ENCODE measurements around the gene EGR1. TPM values are rescaled to one million over a fixed set of nuclear protein-coding genes. Genes with fewer than 3 reads are reported as not detected.

Gene EGR1
- total RNA-seq, 1 donor from 2014 or later = 119 TPM

DNA sequence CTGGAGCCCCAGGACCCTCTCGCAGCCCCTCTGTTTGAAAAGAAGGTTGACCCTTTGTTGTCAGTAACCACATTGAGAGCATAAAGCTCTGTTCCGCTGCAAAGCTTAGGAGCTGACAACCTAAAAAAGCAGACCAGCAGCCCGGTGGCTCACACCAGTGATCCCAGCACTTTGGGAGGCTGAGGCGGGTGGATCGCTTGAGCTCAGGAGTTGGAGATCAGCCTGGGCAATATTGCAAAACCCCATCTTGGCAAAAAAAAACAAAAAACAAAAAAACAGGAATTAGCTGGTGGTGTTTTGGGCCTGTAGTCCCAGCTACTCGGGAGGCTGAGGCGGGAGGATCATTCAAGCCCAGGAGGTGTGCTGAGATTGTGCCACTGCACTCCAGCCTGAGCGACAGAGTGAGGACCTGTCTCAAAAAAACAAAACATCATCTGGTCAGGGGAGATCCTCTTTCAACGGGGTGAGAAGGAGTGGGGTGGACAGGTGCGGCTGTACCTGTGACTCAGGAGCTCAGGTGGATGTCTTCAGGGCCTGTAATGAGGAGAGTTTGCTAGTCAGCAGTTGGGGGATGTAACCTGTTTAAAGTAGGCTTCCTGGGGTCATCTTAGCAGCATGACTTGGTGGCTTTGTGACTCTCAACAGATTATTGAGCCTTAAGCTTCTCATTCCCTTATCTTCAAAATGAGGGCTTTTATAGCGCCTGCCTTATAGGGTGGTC lies 27.1 kb upstream of the EGR1 start:
- peak overlapping the region; percentile 25 for H3K27ac ChIP-seq
- no peaks in the 10 kb centered on the region for H3K9me3 ChIP-seq
- peaks cover 6 to 35% of the 10 kb centered on the region in 2 donors for H3K36me3 ChIP-seq
- DNase-seq (ENCODE audit: extremely low spot score in 2 of 2) = no peak
- TF ChIP-seq, protein P1, sequence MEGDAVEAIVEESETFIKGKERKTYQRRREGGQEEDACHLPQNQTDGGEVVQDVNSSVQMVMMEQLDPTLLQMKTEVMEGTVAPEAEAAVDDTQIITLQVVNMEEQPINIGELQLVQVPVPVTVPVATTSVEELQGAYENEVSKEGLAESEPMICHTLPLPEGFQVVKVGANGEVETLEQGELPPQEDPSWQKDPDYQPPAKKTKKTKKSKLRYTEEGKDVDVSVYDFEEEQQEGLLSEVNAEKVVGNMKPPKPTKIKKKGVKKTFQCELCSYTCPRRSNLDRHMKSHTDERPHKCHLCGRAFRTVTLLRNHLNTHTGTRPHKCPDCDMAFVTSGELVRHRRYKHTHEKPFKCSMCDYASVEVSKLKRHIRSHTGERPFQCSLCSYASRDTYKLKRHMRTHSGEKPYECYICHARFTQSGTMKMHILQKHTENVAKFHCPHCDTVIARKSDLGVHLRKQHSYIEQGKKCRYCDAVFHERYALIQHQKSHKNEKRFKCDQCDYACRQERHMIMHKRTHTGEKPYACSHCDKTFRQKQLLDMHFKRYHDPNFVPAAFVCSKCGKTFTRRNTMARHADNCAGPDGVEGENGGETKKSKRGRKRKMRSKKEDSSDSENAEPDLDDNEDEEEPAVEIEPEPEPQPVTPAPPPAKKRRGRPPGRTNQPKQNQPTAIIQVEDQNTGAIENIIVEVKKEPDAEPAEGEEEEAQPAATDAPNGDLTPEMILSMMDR (IDR thresholded peaks at IDR 0.05) = no peak
- TF ChIP-seq POLR2AphosphoS5 (IDR thresholded peaks at IDR 0.05; ENCODE audit: insufficient read depth in 1 of 2, low read depth in 1 of 2) (no peak), POLR2A (IDR thresholded peaks at IDR 0.05) (no peak)
- H3K4me3 ChIP-seq = peak overlapping the region; percentile 39 to 56
- H3K27me3 ChIP-seq = no peaks in the 10 kb centered on the region
- H3K4me1 ChIP-seq = peaks cover 20% of the 10 kb centered on the region
- intact Hi-C loops (cut with DNase I) = no loop called here

DNA sequence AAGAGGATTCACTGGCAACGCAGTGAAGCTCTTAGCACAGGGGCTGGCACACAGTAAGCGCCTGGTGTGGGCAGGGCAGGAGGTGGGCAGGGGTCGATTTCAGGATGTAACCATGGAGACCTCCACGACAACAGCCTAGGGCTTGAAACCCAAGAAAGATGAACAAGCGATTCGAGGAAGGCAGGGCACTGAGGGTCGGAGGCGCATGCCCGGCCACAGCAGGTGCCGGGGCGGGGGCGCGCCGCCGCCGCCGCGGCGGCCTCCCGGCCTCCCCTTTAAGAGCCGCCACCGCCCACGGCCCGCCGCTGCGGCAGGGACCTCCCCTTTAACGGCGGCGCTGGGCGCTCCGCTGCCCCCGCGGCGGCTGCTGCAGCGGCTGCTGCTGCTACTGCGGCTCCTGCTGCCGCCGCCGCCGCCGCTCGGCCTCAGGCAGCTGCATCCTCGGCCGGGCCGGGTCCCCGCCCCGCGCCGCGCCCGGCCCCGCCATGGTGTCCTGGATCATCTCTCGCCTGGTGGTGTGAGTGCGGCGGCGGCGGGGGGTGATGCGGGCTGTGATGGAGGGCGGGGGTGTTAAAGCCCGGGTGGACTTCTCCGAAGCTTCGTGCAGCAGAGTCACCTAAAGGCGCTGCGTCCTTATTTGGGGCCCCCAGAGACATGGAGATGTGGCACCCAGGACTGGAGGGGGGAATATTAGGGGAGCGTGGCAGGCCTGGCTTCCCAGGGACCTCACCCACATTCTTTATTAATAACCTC lies 26.4 kb upstream of the EGR1 start, which contains the start of gene REEP2:
Gene REEP2, plus strand, starts transcription at position 334 of the 753 bp plus-strand sequence. Its CDS starts 152 bp downstream, at position 486.
- H3K9me3 ChIP-seq = no peaks in the 10 kb centered on the region
- peaks cover 20% of the 10 kb centered on the region for H3K4me1 ChIP-seq
- peak within 1 kb of the TSS; percentile 39 to 56 for H3K4me3 ChIP-seq
- peaks cover 6 to 28% of the 10 kb centered on the region in 2 donors for H3K36me3 ChIP-seq
- TF ChIP-seq POLR2AphosphoS5 (IDR thresholded peaks at IDR 0.05; ENCODE audit: insufficient read depth in 1 of 2, low read depth in 1 of 2) (no peak), POLR2A (IDR thresholded peaks at IDR 0.05) (no peak)
- TF ChIP-seq, protein P1 (IDR thresholded peaks at IDR 0.05) = no peak
- no peaks in the 10 kb centered on the region for H3K27me3 ChIP-seq
- no peak for DNase-seq (ENCODE audit: extremely low spot score in 2 of 2)
- intact Hi-C loops (cut with DNase I) = no loop called here
- H3K27ac ChIP-seq = peak within 1 kb of the TSS; percentile 25

DNA sequence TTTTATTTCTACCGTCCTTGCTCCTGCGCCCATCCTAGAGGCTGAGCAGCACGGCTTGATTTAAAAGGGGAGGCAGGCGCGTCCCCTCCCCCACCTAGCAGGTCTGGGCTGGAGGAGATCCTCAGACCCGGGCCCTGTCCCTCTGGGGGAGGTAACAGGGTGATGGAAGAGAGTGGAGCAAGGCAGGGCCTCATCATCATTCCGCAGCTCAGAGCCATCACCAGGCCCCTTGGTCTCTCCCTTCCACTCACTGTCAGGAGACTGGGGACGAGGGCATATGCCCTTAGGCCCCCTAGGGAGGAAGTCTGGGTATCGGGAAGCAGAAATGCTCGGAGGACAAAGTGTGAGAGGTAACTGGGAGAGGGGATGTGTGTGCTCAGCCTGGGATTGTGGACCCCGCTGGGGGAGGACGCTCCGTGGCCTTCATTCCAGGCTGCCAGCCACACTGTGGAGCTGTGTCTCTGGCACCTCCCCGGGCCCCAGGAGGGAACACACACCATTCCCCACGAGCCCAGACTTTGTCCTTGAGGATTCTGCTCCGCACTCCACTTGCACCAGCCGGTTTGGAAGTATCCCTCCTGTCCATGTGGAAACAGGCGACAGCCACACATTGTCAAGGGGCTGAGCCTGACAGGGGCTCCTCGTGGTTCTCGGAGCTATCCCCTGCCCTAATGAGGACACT lies 25.7 kb upstream of the EGR1 start:
- peak overlapping the region; percentile 39 to 56 for H3K4me3 ChIP-seq
- no peaks in the 10 kb centered on the region for H3K27me3 ChIP-seq
- H3K9me3 ChIP-seq = no peaks in the 10 kb centered on the region
- DNase-seq (ENCODE audit: extremely low spot score in 2 of 2) = peak in 1 of 2 donors; percentile 89
- H3K27ac ChIP-seq = peak overlapping the region; percentile 25
- peaks cover 20% of the 10 kb centered on the region for H3K4me1 ChIP-seq
- TF ChIP-seq POLR2AphosphoS5 (IDR thresholded peaks at IDR 0.05; ENCODE audit: insufficient read depth in 1 of 2, low read depth in 1 of 2) (no peak), POLR2A (IDR thresholded peaks at IDR 0.05) (no peak)
- TF ChIP-seq, protein P1 (IDR thresholded peaks at IDR 0.05) = no peak
- intact Hi-C loops (cut with DNase I) = no loop called here
- H3K36me3 ChIP-seq = peaks cover 6 to 21% of the 10 kb centered on the region in 2 donors

DNA sequence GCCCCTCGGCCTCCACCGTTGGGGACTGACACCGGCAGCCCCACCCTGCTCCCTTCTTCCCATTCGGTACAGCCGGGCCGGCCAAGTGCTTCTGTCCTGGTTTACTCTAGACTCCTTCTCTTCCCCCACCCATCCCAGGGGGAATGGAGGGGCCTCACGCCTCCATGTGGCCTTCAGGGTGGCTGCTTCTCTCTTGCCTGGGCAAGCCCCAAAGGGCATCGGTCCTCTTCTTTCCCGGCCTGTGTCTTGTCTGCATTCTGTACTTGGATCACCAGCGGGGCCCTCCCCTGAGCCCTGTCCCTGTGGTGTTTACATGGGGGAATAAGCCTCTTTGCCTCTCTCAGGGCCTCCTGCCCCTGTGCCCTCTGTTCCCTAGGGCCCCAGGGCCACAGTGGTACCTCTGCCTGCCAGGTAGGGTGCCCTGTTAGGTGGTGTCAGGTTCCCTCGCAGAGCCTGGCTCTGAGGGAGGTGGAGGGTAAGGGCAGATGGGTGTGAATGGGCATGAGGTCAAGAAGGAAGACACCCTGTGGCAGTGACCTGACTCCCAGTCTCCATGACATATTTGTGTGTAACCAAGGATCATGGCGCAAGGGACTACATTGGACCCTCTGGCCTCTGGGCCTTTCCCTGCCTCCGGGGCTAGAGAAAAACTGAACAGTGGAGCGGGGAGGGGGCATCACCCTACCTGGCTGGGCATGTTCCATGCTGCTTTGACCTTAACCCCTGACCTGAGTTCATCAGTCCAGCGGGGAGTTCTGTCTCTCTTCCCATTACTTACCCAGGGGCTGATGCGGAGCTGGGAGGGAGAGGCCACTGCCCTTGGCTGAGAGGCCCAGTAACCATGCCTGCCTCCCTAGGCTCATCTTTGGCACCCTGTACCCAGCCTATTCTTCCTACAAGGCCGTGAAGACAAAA lies 24.9 kb upstream of the EGR1 start:
- TF ChIP-seq POLR2AphosphoS5 (IDR thresholded peaks at IDR 0.05; ENCODE audit: insufficient read depth in 1 of 2, low read depth in 1 of 2) (no peak), POLR2A (IDR thresholded peaks at IDR 0.05) (no peak)
- TF ChIP-seq, protein P1 (IDR thresholded peaks at IDR 0.05) = no peak
- DNase-seq (ENCODE audit: extremely low spot score in 2 of 2) = peak in 1 of 2 donors; percentile 82
- intact Hi-C loops (cut with DNase I) = no loop called here
- H3K4me3 ChIP-seq = peak overlapping the region in 1 of 2 donors; percentile 39
- H3K36me3 ChIP-seq = peaks cover 2 to 13% of the 10 kb centered on the region in 2 donors
- H3K27me3 ChIP-seq = no peaks in the 10 kb centered on the region
- H3K27ac ChIP-seq = no peak overlapping the region
- no peaks in the 10 kb centered on the region for H3K9me3 ChIP-seq
- H3K4me1 ChIP-seq = peaks cover 20% of the 10 kb centered on the region
